Osteocyte (in vitro differentiated cells): ENCODE data around the gene SATB1. TPM values are rescaled to one million over a fixed set of nuclear protein-coding genes. Genes with fewer than 3 reads are reported as not detected.

Source experiments
- DNase-seq: peaks from one replicate; pipeline ENCODE4 v3.0.0; 2021; ENCODE audit warnings: mixed read lengths; ENCODE audit not compliant: unreplicated experiment; ENCODE audit errors: extremely low spot score
- H3K27ac Mint-ChIP-seq: one replicate; pipeline ENCODE4 v1.8.0; 2021; ENCODE audit warnings: mild to moderate bottlenecking, mixed read lengths; ENCODE audit not compliant: unreplicated experiment
- H3K27me3 Mint-ChIP-seq: one replicate; pipeline ENCODE4 v1.8.0; 2021; ENCODE audit warnings: mixed read lengths; ENCODE audit not compliant: unreplicated experiment
- H3K36me3 Mint-ChIP-seq: one replicate; pipeline ENCODE4 v1.8.0; 2021; ENCODE audit warnings: mixed read lengths; ENCODE audit not compliant: unreplicated experiment
- H3K4me1 Mint-ChIP-seq: one replicate; pipeline ENCODE4 v1.8.0; 2021; ENCODE audit warnings: mixed read lengths; ENCODE audit not compliant: unreplicated experiment
- H3K4me3 Mint-ChIP-seq: one replicate; pipeline ENCODE4 v1.8.0; 2021; ENCODE audit warnings: mild to moderate bottlenecking, moderate library complexity, mixed read lengths; ENCODE audit not compliant: unreplicated experiment
- H3K9me3 Mint-ChIP-seq: one replicate; pipeline ENCODE4 v1.8.0; 2021; ENCODE audit warnings: mixed read lengths; ENCODE audit not compliant: unreplicated experiment
- CTCF ChIP-seq: fragments of 200-600 bp; sonication (generic); IDR thresholded peaks from 2 replicates; pipeline ENCODE4 v1.5.0; 2021; ENCODE audit warnings: antibody characterized with exemption, mild to moderate bottlenecking, moderate library complexity
- total RNA-seq: library from RNA; stranded (reverse); gene quantifications from 2 replicates; pipeline ENCODE4 v1.2.1, GENCODE V29; 2021

The SATB1 gene
- total RNA-seq, 1 donor from 2014 or later: 10.6 TPM

DNA sequence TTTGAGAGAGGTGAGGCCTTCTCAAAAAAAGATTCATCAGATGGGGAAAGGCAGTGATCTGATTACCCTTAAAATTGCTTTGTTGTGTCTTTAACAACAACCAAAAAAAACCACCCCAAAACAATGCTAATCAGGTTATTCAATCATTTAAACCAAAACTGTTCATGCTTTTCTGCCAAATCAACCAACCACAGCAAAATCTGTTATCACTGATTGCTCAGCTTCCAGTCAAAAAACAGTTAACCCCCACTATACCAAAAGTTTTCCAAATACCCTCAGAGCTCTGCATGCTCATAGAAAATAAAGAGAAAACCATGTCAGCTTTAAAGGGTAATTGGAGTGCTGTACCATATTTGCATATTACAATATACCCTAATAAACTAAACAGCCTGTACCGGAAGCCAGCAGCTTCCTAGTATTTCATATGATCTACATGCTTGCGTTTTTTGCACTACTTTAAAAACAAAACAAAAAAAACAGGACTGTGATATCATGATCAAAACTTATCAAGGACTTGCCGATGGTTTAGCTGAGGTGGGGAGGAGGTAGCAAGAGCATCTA lies 22.8 kb downstream of the SATB1 start:
- Mint-ChIP-seq H3K27me3 (no peaks in the 10 kb centered on the region), H3K27ac (no peak overlapping the region), H3K36me3 (no peaks in the 10 kb centered on the region), H3K4me3 (no peak overlapping the region), H3K4me1 (peaks cover 2% of the 10 kb centered on the region), H3K9me3 (no peaks in the 10 kb centered on the region)
- no peak for DNase-seq
- no peak for TF ChIP-seq CTCF

DNA sequence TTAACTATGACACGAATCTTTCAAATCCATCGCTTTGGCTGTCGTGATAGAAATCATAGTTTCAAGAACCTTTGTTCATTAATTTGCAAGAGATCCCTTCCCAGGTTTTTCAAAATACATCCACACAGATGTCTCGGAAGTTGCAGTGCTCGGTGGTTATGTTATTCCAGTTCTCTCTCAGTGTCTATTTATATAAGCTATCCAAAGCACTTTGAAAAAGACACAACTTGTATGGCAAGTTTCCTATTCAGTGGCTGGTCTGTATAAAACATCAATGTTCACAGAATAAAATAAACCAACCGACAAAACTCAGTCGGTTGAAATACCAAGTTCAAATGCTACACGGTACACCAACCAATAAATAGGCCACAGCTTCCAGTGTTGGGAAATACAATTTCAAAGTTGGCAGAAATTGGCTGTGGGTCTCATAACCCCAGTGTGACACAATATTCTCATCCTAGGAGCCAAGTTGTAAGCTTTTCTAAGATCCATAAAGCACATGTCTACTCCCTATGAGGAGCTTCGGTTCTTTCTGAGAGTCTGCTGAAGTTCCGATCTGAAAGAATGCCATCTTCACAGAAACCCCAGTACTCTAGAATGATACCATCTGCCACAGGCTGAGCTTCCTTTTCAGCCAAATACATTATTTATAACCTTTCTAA lies 23.7 kb downstream of the SATB1 start:
- Mint-ChIP-seq H3K4me3 (no peak overlapping the region), H3K36me3 (no peaks in the 10 kb centered on the region), H3K27me3 (no peaks in the 10 kb centered on the region), H3K4me1 (peaks cover 2% of the 10 kb centered on the region), H3K27ac (no peak overlapping the region), H3K9me3 (no peaks in the 10 kb centered on the region)
- DNase-seq: no peak
- TF ChIP-seq CTCF: no peak

DNA sequence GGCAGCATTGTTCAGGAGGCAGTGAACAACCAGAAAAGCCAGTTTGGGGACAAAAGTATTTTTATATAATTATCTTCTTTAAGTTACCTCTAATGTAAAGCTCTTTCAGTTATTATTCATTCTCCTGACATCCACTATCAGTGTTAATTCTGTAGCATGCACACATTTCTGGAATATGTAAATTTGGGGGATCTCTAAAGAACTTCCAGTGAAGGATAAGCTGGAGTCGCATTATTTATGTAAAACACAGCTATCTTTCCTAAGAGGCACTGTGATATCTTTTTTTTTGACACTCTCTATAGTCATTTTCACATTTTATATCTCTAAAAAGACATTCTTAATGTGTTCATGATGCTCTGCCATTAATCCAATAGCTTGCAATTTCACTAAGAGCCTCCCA lies 26.7 kb downstream of the SATB1 start:
- Mint-ChIP-seq H3K27ac (no peak overlapping the region), H3K9me3 (no peaks in the 10 kb centered on the region), H3K4me1 (no peaks in the 10 kb centered on the region), H3K36me3 (peaks cover 10% of the 10 kb centered on the region), H3K4me3 (no peak overlapping the region), H3K27me3 (no peaks in the 10 kb centered on the region)
- no peak for TF ChIP-seq CTCF
- DNase-seq: no peak

DNA sequence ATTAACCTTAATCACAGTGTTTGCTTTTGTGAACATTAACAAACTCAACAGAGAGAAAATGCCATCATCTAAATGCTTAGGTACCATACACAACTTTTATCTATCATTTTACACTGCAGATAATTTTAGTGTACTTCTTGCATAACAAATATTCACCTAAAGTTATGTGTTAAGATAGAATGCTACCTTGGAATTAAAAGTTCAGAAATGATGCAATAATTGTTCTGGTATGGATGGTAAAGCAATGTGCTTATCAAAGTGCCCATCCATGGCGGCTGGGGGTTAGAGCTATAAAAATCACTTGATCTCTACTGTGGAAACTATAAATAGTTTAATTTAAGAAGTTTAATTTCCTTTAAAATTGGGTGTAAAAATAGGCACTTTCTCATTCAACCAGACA lies 28.7 kb downstream of the SATB1 start:
- Mint-ChIP-seq H3K36me3 (peaks cover 10% of the 10 kb centered on the region), H3K27ac (no peak overlapping the region), H3K4me3 (no peak overlapping the region), H3K4me1 (no peaks in the 10 kb centered on the region), H3K9me3 (no peaks in the 10 kb centered on the region), H3K27me3 (no peaks in the 10 kb centered on the region)
- no peak for TF ChIP-seq CTCF
- no peak for DNase-seq

GRCh38 chr3:18394384-18394995 lies 30.6 kb downstream of the SATB1 start:
- no peak for TF ChIP-seq CTCF
- Mint-ChIP-seq H3K9me3 (no peaks in the 10 kb centered on the region), H3K36me3 (peaks cover 10% of the 10 kb centered on the region), H3K4me3 (no peak overlapping the region), H3K4me1 (no peaks in the 10 kb centered on the region), H3K27me3 (peaks cover 2% of the 10 kb centered on the region), H3K27ac (no peak overlapping the region)
- no peak for DNase-seq
